Stimulated activated naive CD4-positive, alpha-beta T cell (primary cell): Measurements from ENCODE around the gene ARPC2.
A peak's percentile ranks its signal among the peaks of the same experiment; 100 is the strongest.
"Not testable (repeated sequence)": the region's sequence is repeated elsewhere in the genome, so short reads cannot be mapped to it uniquely, and the experiment has no call there.

Source experiments
- DNase-seq, 6 experiments: peaks; one replicate each; lab custom pipeline; 2025; lab: John Stamatoyannopoulos, UW

The ARPC2 gene

GRCh38 chr2:218216674-218217359 lies at the start of gene ARPC2:
Gene ARPC2, plus strand, starts transcription at chr2:218217189. Its CDS starts 282 bp downstream, at chr2:218217471.
- peak; percentile 87 to 96 (median 90) for DNase-seq

GRCh38 chr2:218168016-218168415 lies 49.0 kb upstream of the ARPC2 start:
- no peak for DNase-seq

GRCh38 chr2:218168635-218169462 lies 48.1 kb upstream of the ARPC2 start:
- peak; percentile 16 to 62 (median 44) for DNase-seq

GRCh38 chr2:218169757-218170546 lies 47.0 kb upstream of the ARPC2 start:
- no peak for DNase-seq

GRCh38 chr2:218171744-218172143 lies 45.2 kb upstream of the ARPC2 start:
- not testable (repeated sequence) for DNase-seq

GRCh38 chr2:218172845-218173244 lies 44.1 kb upstream of the ARPC2 start:
- DNase-seq: no peak

GRCh38 chr2:218179782-218180181 lies 37.2 kb upstream of the ARPC2 start:
- no peak for DNase-seq

GRCh38 chr2:218180467-218181114 lies 36.4 kb upstream of the ARPC2 start:
- DNase-seq: no peak

GRCh38 chr2:218184331-218184730 lies 32.7 kb upstream of the ARPC2 start:
- no peak for DNase-seq

GRCh38 chr2:218186355-218186766 lies 30.6 kb upstream of the ARPC2 start:
- peak; percentile 43 to 75 (median 58) for DNase-seq

- no peak for DNase-seq
Observed at GRCh38 chr2:218186876-218187275, 30.1 kb upstream of the ARPC2 start.

GRCh38 chr2:218187296-218188015 lies 29.5 kb upstream of the ARPC2 start:
- no peak for DNase-seq

GRCh38 chr2:218188528-218188927 lies 28.5 kb upstream of the ARPC2 start:
- no peak for DNase-seq

- DNase-seq: no peak
Observed at GRCh38 chr2:218192902-218193430, 24.0 kb upstream of the ARPC2 start.

GRCh38 chr2:218193701-218194100 lies 23.3 kb upstream of the ARPC2 start:
- DNase-seq: no peak

- DNase-seq: no peak
Observed at GRCh38 chr2:218194880-218195279, 22.1 kb upstream of the ARPC2 start.

GRCh38 chr2:218196974-218197373 lies 20.0 kb upstream of the ARPC2 start:
- DNase-seq: no peak

GRCh38 chr2:218202266-218202665 lies 14.7 kb upstream of the ARPC2 start:
- DNase-seq: no peak

GRCh38 chr2:218209078-218209477 lies 7.9 kb upstream of the ARPC2 start:
- DNase-seq: no peak

GRCh38 chr2:218214116-218214515 lies 2.9 kb upstream of the ARPC2 start:
- DNase-seq: no peak

- no peak for DNase-seq
Observed at GRCh38 chr2:218216336-218216673, 684 bp upstream of the ARPC2 start.
